NB4 (cell line): ENCODE results near the gene DEFB132.

Experiments
- CTCF ChIP-seq: IDR thresholded peaks from one replicate; pipeline ENCODE4 v1.5.1; 2012; ENCODE audit warnings: low read depth, low read length
- POLR2A ChIP-seq: IDR thresholded peaks from 2 replicates; pipeline ENCODE4 v1.6.1; 2011; ENCODE audit warnings: mild to moderate bottlenecking; ENCODE audit not compliant: insufficient read length; ENCODE audit errors: extremely low read depth

DNA sequence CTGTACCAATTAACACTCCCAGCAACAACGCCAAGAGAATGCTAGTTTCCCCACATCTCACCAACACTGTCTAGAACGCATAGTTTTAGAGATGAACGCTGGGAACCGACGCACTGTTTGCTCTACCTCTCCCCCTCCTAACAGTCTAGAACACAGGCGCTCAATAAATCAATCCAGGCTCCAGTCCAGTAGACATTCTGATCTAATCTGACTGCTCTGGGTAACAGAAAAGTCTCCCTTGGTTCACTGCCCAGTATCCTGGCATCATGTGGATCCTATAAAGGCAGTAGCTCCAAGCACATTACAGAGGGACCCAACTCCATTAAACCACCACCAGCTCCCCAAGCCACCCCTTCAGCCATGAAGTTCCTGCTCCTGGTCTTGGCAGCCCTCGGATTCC is at the start of gene DEFB132:
- TF ChIP-seq POLR2A (no peak), CTCF (no peak)
